WTC11 (cell line): Measurements from ENCODE around the gene SGPP2. TPM values are rescaled to one million over a fixed set of nuclear protein-coding genes. Genes with fewer than 3 reads are reported as not detected.

Source experiments
- ATAC-seq: fragments of 200-7000 bp; cut with Tn5 transposase; 2 replicates; pipeline ENCODE4 v1.10.0; 2021; ENCODE audit warnings: mild to moderate bottlenecking, moderate library complexity
- CTCF ChIA-PET: fragments of 300-600 bp; sonication (Branson Sonifier 250); formaldehyde crosslinking; loops from one replicate; lab custom pipeline; 2021; ENCODE audit warnings: antibody characterized with exemption; lab: Charles Lee
- POLR2A ChIA-PET: fragments of 350-600 bp; sonication (Branson Sonifier 250); formaldehyde crosslinking; loops from one replicate; lab custom pipeline; 2021; ENCODE audit warnings: antibody characterized with exemption; lab: Charles Lee
- DNase-seq: peaks from one replicate; pipeline ENCODE4 v3.0.0; 2021; ENCODE audit warnings: low spot score
- H3K27ac Mint-ChIP-seq: 2 replicates; pipeline ENCODE4 v1.8.0; 2021; ENCODE audit warnings: mixed read lengths
- H3K27me3 Mint-ChIP-seq: 2 replicates; pipeline ENCODE4 v1.8.0; 2021; ENCODE audit warnings: low read depth, mild to moderate bottlenecking, moderate library complexity, mixed read lengths
- H3K36me3 Mint-ChIP-seq: 2 replicates; pipeline ENCODE4 v1.8.0; 2021; ENCODE audit warnings: mixed read lengths
- H3K4me1 Mint-ChIP-seq: 2 replicates; pipeline ENCODE4 v1.8.0; 2022; ENCODE audit warnings: mixed read lengths
- H3K4me3 Mint-ChIP-seq: 2 replicates; pipeline ENCODE4 v1.8.0; 2021; ENCODE audit warnings: mild to moderate bottlenecking, moderate library complexity, mixed read lengths
- H3K9me3 Mint-ChIP-seq: 2 replicates; pipeline ENCODE4 v1.8.0; 2021; ENCODE audit warnings: mixed read lengths
- AFF4 ChIP-seq: sonication (generic); formaldehyde crosslinking; IDR thresholded peaks from 2 replicates; pipeline ENCODE4 v1.8.1; 2023; ENCODE audit warnings: mild to moderate bottlenecking, missing genetic modification reagents, borderline replicate concordance
- CDX4 ChIP-seq: fragments of 250-450 bp; sonication (Bioruptor Pico); IDR thresholded peaks from 2 replicates; pipeline ENCODE4 v1.9.0; 2021; ENCODE audit warnings: moderate library complexity, mild to moderate bottlenecking, inconsistent platforms, borderline replicate concordance
- GABPB1 ChIP-seq: sonication (generic); formaldehyde crosslinking; IDR thresholded peaks from 2 replicates; pipeline ENCODE4 v1.8.1; 2023; ENCODE audit warnings: mild to moderate bottlenecking, missing genetic modification reagents
- GRHL2 ChIP-seq: fragments of 250-450 bp; sonication (Bioruptor Pico); IDR thresholded peaks from 2 replicates; pipeline ENCODE4 v1.8.0; 2022; ENCODE audit warnings: mild to moderate bottlenecking, moderate library complexity; ENCODE audit not compliant: insufficient replicate concordance, severe bottlenecking
- IRF2 ChIP-seq: sonication (generic); formaldehyde crosslinking; IDR thresholded peaks from 2 replicates; pipeline ENCODE4 v1.8.0; 2022; ENCODE audit warnings: low read depth, missing genetic modification reagents, borderline replicate concordance
- JAZF1 ChIP-seq: fragments of 250-450 bp; sonication (Bioruptor Pico); IDR thresholded peaks from 2 replicates; pipeline ENCODE4 v1.9.0; 2021; ENCODE audit warnings: moderate library complexity, mild to moderate bottlenecking, inconsistent platforms
- JUN ChIP-seq: sonication (generic); formaldehyde crosslinking; IDR thresholded peaks from 2 replicates; pipeline ENCODE4 v1.8.0; 2023; ENCODE audit warnings: mild to moderate bottlenecking, missing genetic modification reagents
- KAT7 ChIP-seq: sonication (generic); formaldehyde crosslinking; IDR thresholded peaks from 2 replicates; pipeline ENCODE4 v1.8.1; 2023; ENCODE audit warnings: missing genetic modification reagents, mild to moderate bottlenecking, borderline replicate concordance
- NFATC4 ChIP-seq: fragments of 250-450 bp; sonication (Bioruptor Pico); IDR thresholded peaks from 2 replicates; pipeline ENCODE4 v1.9.0; 2021; ENCODE audit warnings: mild to moderate bottlenecking
- NFYB ChIP-seq: sonication (generic); formaldehyde crosslinking; conservative IDR thresholded peaks from 2 replicates; pipeline ENCODE4 v1.8.0; 2022; ENCODE audit warnings: low read depth, missing genetic modification reagents
- NR1H2 ChIP-seq: sonication (generic); formaldehyde crosslinking; IDR thresholded peaks from 2 replicates; pipeline ENCODE4 v1.9.0; 2021; ENCODE audit warnings: mild to moderate bottlenecking, moderate library complexity, missing genetic modification reagents
- RORB ChIP-seq: fragments of 250-450 bp; sonication (Bioruptor Pico); IDR thresholded peaks from 2 replicates; pipeline ENCODE4 v1.9.0; 2021; ENCODE audit warnings: mild to moderate bottlenecking
- ZBTB43 ChIP-seq: sonication (generic); formaldehyde crosslinking; IDR thresholded peaks from 2 replicates; pipeline ENCODE4 v1.8.1; 2023; ENCODE audit warnings: mild to moderate bottlenecking, missing genetic modification reagents
- ZNF416 ChIP-seq: fragments of 250-450 bp; sonication (Bioruptor Pico); IDR thresholded peaks from 2 replicates; pipeline ENCODE4 v1.9.0; 2021; ENCODE audit warnings: mild to moderate bottlenecking, inconsistent platforms
- ZNF425 ChIP-seq: fragments of 250-450 bp; sonication (Bioruptor Pico); conservative IDR thresholded peaks from 2 replicates; pipeline ENCODE4 v1.9.0; 2021; ENCODE audit warnings: mild to moderate bottlenecking
- ZSCAN18 ChIP-seq: fragments of 250-450 bp; sonication (Bioruptor Pico); IDR thresholded peaks from 2 replicates; pipeline ENCODE4 v2.1.2; 2022; ENCODE audit warnings: mild to moderate bottlenecking, moderate library complexity
- total RNA-seq: library from RNA; stranded (reverse); gene quantifications from 3 replicates; pipeline ENCODE4 v1.2.3, GENCODE V29; 2021

The SGPP2 gene
- total RNA-seq, 1 experiment from 2014 or later = 0.07 TPM

- TF ChIP-seq ZNF425 (no peak), NR1H2 (CRISPR knock-in tag) (no peak), NFYB (no peak), RORB (CRISPR knock-in tag) (no peak), IRF2 (CRISPR knock-in tag) (no peak)
Measured at GRCh38 chr2:222380456-222380855, 43.9 kb upstream of the SGPP2 start (continued).

- DNase-seq = no peak
- no peak for TF ChIP-seq NR1H2 (CRISPR knock-in tag)
- TF ChIP-seq AFF4 (CRISPR knock-in tag) = no peak
- TF ChIP-seq GRHL2 = no peak
- no peak for TF ChIP-seq JAZF1 (CRISPR knock-in tag)
- no peak for TF ChIP-seq ZNF416 (CRISPR knock-in tag)
- no peak for TF ChIP-seq CDX4 (CRISPR knock-in tag)
- TF ChIP-seq JUN (CRISPR knock-in tag) = no peak
- no peak for TF ChIP-seq ZSCAN18 (CRISPR knock-in tag)
- no peak for TF ChIP-seq KAT7 (CRISPR knock-in tag)
- TF ChIP-seq GABPB1 (CRISPR knock-in tag) = no peak
- TF ChIP-seq, all 79 proteins: peak for 0
Measured at GRCh38 chr2:222381566-222381965, 42.8 kb upstream of the SGPP2 start.

GRCh38 chr2:222383255-222383654, 41.1 kb upstream of the SGPP2 start:
- H3K36me3 Mint-ChIP-seq = no peaks in the 10 kb centered on the region
- ChIA-PET CTCF (no interaction called here), POLR2A (no interaction called here)
- H3K4me3 Mint-ChIP-seq = no peak overlapping the region
- H3K9me3 Mint-ChIP-seq = peaks cover 14% of the 10 kb centered on the region
- 0 out of 2 replicates have a peak, but pooled peaks cover 4% of the 10 kb centered on the region for H3K4me1 Mint-ChIP-seq
- no peak for TF ChIP-seq ZNF416 (CRISPR knock-in tag)
- no peak for TF ChIP-seq ZSCAN18 (CRISPR knock-in tag)
- TF ChIP-seq ZBTB43 (CRISPR knock-in tag) = no peak
- no peak for TF ChIP-seq NFATC4 (CRISPR knock-in tag)
- DNase-seq = no peak
- no peak for ATAC-seq
- H3K27ac Mint-ChIP-seq = no peak overlapping the region
- H3K27me3 Mint-ChIP-seq = peaks cover 8% of the 10 kb centered on the region

More at GRCh38 chr2:222381566-222381965, 42.8 kb upstream of the SGPP2 start:
- CTCF ChIA-PET = interaction anchor here (1.0 to 1.4 kb wide), 2 partner anchors 64 to 180 kb away, joined by 3 read pairs; no protein-coding TSS in a partner anchor
- H3K27me3 Mint-ChIP-seq = peaks cover 6% of the 10 kb centered on the region; the same call in 1 of the 2 replicates
- H3K4me3 Mint-ChIP-seq = no peak overlapping the region
- H3K36me3 Mint-ChIP-seq = no peaks in the 10 kb centered on the region
- no peak overlapping the region for H3K27ac Mint-ChIP-seq
- POLR2A ChIA-PET = no interaction called here
- ATAC-seq = no peak
- 0 out of 2 replicates have a peak, but pooled peaks cover 4% of the 10 kb centered on the region for H3K4me1 Mint-ChIP-seq
- peaks cover 10% of the 10 kb centered on the region for H3K9me3 Mint-ChIP-seq
